OCI-LY7 (cell line): ENCODE measurements around the gene COPS3.

ENCODE experiments used
- EZH2phosphoT487 ChIP-seq: fragments of 200-600 bp; sonication (generic); IDR thresholded peaks from 2 replicates; pipeline ENCODE4 v1.6.1; 2018; ENCODE audit warnings: low read depth, borderline replicate concordance, mild to moderate bottlenecking, mixed run types, antibody characterized with exemption, low read length, moderate library complexity, mixed read lengths
- TF ChIP-seq, protein P1 (sequence below): fragments of 200-600 bp; sonication (generic); conservative IDR thresholded peaks from 2 replicates; pipeline ENCODE4 v1.5.1; 2014; ENCODE audit warnings: mild to moderate bottlenecking, antibody characterized with exemption, low read length, moderate library complexity, mixed read lengths

GRCh38 chr17:17205368-17206123 lies 75.5 kb downstream of the COPS3 start:
- TF ChIP-seq, protein P1, sequence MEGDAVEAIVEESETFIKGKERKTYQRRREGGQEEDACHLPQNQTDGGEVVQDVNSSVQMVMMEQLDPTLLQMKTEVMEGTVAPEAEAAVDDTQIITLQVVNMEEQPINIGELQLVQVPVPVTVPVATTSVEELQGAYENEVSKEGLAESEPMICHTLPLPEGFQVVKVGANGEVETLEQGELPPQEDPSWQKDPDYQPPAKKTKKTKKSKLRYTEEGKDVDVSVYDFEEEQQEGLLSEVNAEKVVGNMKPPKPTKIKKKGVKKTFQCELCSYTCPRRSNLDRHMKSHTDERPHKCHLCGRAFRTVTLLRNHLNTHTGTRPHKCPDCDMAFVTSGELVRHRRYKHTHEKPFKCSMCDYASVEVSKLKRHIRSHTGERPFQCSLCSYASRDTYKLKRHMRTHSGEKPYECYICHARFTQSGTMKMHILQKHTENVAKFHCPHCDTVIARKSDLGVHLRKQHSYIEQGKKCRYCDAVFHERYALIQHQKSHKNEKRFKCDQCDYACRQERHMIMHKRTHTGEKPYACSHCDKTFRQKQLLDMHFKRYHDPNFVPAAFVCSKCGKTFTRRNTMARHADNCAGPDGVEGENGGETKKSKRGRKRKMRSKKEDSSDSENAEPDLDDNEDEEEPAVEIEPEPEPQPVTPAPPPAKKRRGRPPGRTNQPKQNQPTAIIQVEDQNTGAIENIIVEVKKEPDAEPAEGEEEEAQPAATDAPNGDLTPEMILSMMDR = no peak
- TF ChIP-seq EZH2phosphoT487 = no peak
